GM10266 (cell line): ENCODE data around the gene HELLS.

ENCODE experiments used
- DNase-seq: peaks from one replicate; pipeline ENCODE4 v3.0.0; 2012; ENCODE audit errors: extremely low spot score
- CTCF ChIP-seq: IDR thresholded peaks from 2 replicates; pipeline ENCODE4 v1.5.1; 2012; ENCODE audit warnings: mild to moderate bottlenecking, low read depth; ENCODE audit not compliant: control insufficient read depth, insufficient read depth; ENCODE audit errors: missing control alignments

Gene HELLS

GRCh38 chr10:94571528-94571927 lies 25.9 kb downstream of the HELLS start:
- DNase-seq, result no peak
- no peak for TF ChIP-seq CTCF

- no peak for DNase-seq
- TF ChIP-seq CTCF, result no peak
Observed at GRCh38 chr10:94578790-94579189, 33.2 kb downstream of the HELLS start.

GRCh38 chr10:94583124-94583523 lies 37.5 kb downstream of the HELLS start:
- no peak for TF ChIP-seq CTCF

GRCh38 chr10:94591461-94592205 lies 46.0 kb downstream of the HELLS start:
- TF ChIP-seq CTCF, result no peak
- DNase-seq, result peak; percentile 35

More at GRCh38 chr10:94583124-94583523, 37.5 kb downstream of the HELLS start:
- DNase-seq, result no peak

- TF ChIP-seq CTCF, result no peak
- no peak for DNase-seq
Observed at GRCh38 chr10:94602729-94603515, 57.3 kb downstream of the HELLS start.

GRCh38 chr10:94607111-94607510 lies 61.5 kb downstream of the HELLS start:
- TF ChIP-seq CTCF, result no peak

GRCh38 chr10:94608559-94608958 lies 63.0 kb downstream of the HELLS start:
- no peak for DNase-seq
- no peak for TF ChIP-seq CTCF

More at GRCh38 chr10:94607111-94607510, 61.5 kb downstream of the HELLS start:
- peak; percentile 40 for DNase-seq
